Measurements from ENCODE around the gene FYN. TPM values are rescaled to one million over a fixed set of nuclear protein-coding genes. Genes with fewer than 3 reads are reported as not detected.

The FYN gene
- total and polyA plus RNA-seq, 9 of the 15 experiments (the other 6 are each of a cell fraction or from before 2014, with no cell fraction given) = 2.9 to 22.1 (median 11.4) TPM

DNA sequence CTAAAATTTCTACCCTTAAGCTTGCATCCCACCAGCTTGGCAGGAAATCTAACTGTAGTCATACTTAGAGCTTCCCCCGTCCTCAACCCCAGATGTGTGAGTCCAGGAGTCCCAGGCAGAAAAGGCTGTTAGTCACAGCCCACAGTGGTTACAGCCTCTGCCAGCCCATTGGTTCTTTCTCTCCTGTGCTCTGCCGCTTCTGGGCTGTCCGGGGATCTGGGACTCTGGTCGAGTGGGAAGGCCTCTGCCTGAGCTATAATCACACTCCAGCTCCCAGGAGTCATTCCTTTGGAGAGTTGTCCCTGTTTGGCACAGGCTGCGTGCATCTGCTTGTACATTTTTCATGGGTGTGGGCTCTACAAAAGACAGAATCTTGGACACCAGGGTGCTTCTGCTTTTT, 45.6 kb upstream of the FYN start:
- Histone ChIP-seq H3K4me2 (ENCODE audit: insufficient read depth, low read length) (no peak overlapping the region), H3K9me3 (replicated peaks; ENCODE audit: control insufficient read depth, insufficient read depth, low read depth, low read length) (no peaks in the 10 kb centered on the region), H3K4me1 (replicated peaks in 1 of 2; ENCODE audit: control insufficient read depth in 2 of 2, insufficient read depth in 2 of 2, low read length in 2 of 2) (no peaks in the 10 kb centered on the region; a peak in 1 of 5 replicates), H3K9ac (ENCODE audit: insufficient read depth in 1 of 2, low read depth in 2 of 2, low read length in 2 of 2) (no peak overlapping the region), H3K79me2 (ENCODE audit: control insufficient read depth, insufficient read depth, low read length) (no peaks in the 10 kb centered on the region), H3K4me3 (no peak overlapping the region), H3K9me1 (ENCODE audit: control insufficient read depth, insufficient read depth, low read length) (no peaks in the 10 kb centered on the region), H4K20me1 (replicated peaks; ENCODE audit: control insufficient read depth, insufficient read depth, low read length) (no peaks in the 10 kb centered on the region), H3K36me3 (ENCODE audit: control insufficient read depth, insufficient read depth, low read length) (no peaks in the 10 kb centered on the region), H3K27me3 (ENCODE audit: control insufficient read depth in 2 of 2, insufficient read depth in 2 of 2, low read length in 2 of 2) (peaks cover 0 to 14% of the 10 kb centered on the region in 2 experiments; a peak in 2 of 5 replicates), H2AFZ (ENCODE audit: low read depth, low read length) (no peak overlapping the region), H3K27ac (ENCODE audit: extremely low read depth, low read depth, low read length) (no peak overlapping the region)
- ATAC-seq (no peak), FAIRE-seq (no peak), DNase-seq (ENCODE audit: extremely low read depth in 1 of 4, low spot score in 3 of 4) (no peak)
- intact Hi-C loops (cut with micrococcal nuclease) = no loop called here
- 9% methylated on average over 5 of the region's 5 CpGs for WGBS (ENCODE audit: insufficient coverage, low coverage, missing lambda C conversion rate)
- BruUV-seq (replicated peaks) = no TSS peak
- TF ChIP-seq MEF2D (tag; conservative IDR thresholded peaks at IDR 0.05; ENCODE audit: low read depth) = no peak
- POLR2A ChIA-PET = interaction anchor here (0.7 kb wide), 1 partner anchor 135 kb away, joined by 3 read pairs; the partner anchor contains the start of gene CCN6
- CTCF ChIA-PET (ENCODE audit: low intra/inter-chr PET ratio) = no interaction called here
- in situ Hi-C loops (cut with MboI) = no loop called here

DNA sequence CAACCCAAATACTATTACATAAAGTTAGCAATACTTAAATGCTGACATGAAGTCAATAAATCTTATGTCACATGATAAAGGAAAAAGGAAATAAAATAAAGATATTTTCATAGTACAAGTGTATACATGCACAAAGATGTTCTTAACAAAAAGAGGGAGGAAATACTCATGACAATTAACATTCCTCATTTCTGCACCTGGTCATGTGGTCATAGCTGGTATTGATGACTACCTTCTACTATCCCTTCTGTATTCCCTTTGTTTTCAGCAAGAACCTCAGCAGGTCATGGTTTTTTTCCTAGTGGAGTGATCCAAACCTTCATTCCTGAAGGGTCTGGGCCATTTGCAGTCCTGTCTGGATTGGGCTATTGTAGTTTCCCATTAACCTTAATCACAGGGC, 43.5 kb upstream of the FYN start:
- H4K20me1 ChIP-seq (replicated peaks; ENCODE audit: control insufficient read depth, insufficient read depth, low read length) = no peaks in the 10 kb centered on the region
- no peak overlapping the region for H3K4me2 ChIP-seq (ENCODE audit: insufficient read depth, low read length)
- TF ChIP-seq SRSF1 (IDR thresholded peaks at IDR 0.05; ENCODE audit: low read depth, low read length) = no peak
- TF ChIP-seq, protein P1, sequence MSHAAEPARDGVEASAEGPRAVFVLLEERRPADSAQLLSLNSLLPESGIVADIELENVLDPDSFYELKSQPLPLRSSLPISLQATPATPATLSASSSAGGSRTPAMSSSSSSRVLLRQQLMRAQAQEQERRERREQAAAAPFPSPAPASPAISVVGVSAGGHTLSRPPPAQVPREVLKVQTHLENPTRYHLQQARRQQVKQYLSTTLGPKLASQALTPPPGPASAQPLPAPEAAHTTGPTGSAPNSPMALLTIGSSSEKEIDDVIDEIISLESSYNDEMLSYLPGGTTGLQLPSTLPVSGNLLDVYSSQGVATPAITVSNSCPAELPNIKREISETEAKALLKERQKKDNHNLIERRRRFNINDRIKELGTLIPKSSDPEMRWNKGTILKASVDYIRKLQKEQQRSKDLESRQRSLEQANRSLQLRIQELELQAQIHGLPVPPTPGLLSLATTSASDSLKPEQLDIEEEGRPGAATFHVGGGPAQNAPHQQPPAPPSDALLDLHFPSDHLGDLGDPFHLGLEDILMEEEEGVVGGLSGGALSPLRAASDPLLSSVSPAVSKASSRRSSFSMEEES (CRISPR knock-in tag; IDR thresholded peaks at IDR 0.05) = peak; percentile 44
- no peak overlapping the region for H3K9ac ChIP-seq (ENCODE audit: insufficient read depth in 1 of 2, low read depth in 2 of 2, low read length in 2 of 2)
- peaks cover 0 to 14% of the 10 kb centered on the region in 2 experiments; a peak in 2 of 5 replicates for H3K27me3 ChIP-seq (ENCODE audit: control insufficient read depth in 2 of 2, insufficient read depth in 2 of 2, low read length in 2 of 2)
- ChIA-PET POLR2A (no interaction called here), CTCF (ENCODE audit: low intra/inter-chr PET ratio) (no interaction called here)
- no peak overlapping the region for H3K27ac ChIP-seq (ENCODE audit: extremely low read depth, low read depth, low read length)
- intact Hi-C loops (cut with micrococcal nuclease) = no loop called here
- H3K9me1 ChIP-seq (ENCODE audit: control insufficient read depth, insufficient read depth, low read length) = no peaks in the 10 kb centered on the region
- DNase-seq (ENCODE audit: extremely low read depth in 1 of 4, low spot score in 3 of 4) (no peak), ATAC-seq (no peak), FAIRE-seq (no peak)
- H3K9me3 ChIP-seq (replicated peaks; ENCODE audit: control insufficient read depth, insufficient read depth, low read depth, low read length) = no peaks in the 10 kb centered on the region
- in situ Hi-C loops (cut with MboI) = no loop called here
- no peaks in the 10 kb centered on the region for H3K4me1 ChIP-seq (replicated peaks in 1 of 2; ENCODE audit: control insufficient read depth in 2 of 2, insufficient read depth in 2 of 2, low read length in 2 of 2)
- no TSS peak for BruUV-seq (replicated peaks)
- H2AFZ ChIP-seq (ENCODE audit: low read depth, low read length) = no peak overlapping the region
- no peaks in the 10 kb centered on the region for H3K79me2 ChIP-seq (ENCODE audit: control insufficient read depth, insufficient read depth, low read length)
- H3K4me3 ChIP-seq = no peak overlapping the region
- no peaks in the 10 kb centered on the region for H3K36me3 ChIP-seq (ENCODE audit: control insufficient read depth, insufficient read depth, low read length)

All from K562 (cell line).